H1 (cell line): ENCODE results near the gene SLC6A6. TPM values are rescaled to one million over a fixed set of nuclear protein-coding genes. Genes with fewer than 3 reads are reported as not detected.

ENCODE experiments used
- FOSL1 ChIP-seq: IDR thresholded peaks from 2 replicates; pipeline ENCODE4 v1.6.1; 2011; ENCODE audit warnings: mild to moderate bottlenecking, low read depth, low read length, moderate library complexity; ENCODE audit not compliant: insufficient read depth
- HDAC2 ChIP-seq, 2 experiments: fragments of 300-600 bp in 1 of 2; sonication (generic) in 1 of 2; IDR thresholded peaks; 2 replicates each; pipeline ENCODE4 v1.6.1; 2011 to 2012; ENCODE audit warnings: low read depth in 2 of 2, low read length in 2 of 2, mild to moderate bottlenecking in 2 of 2, moderate library complexity in 2 of 2, borderline replicate concordance in 1 of 2, inconsistent platforms in 1 of 2
- RFX5 ChIP-seq: IDR thresholded peaks from 2 replicates; pipeline ENCODE4 v1.6.1; 2011; ENCODE audit warnings: low read depth, low read length, improper control_type of control experiment, borderline replicate concordance
- polyA plus RNA-seq, 7 experiments: library from polyadenylated mRNA; depleted of rRNA in 3 of 7; stranded (reverse) in 5 of 7; unstranded in 2 of 7; fragments of >200 nt in 5 of 7; fragments of 200-250 nt in 2 of 7; gene quantifications; 1 replicate in 5 of 7; 2 replicates in 1 of 7; 4 replicates in 1 of 7; pipeline versions ENCODE4 v1.2.1 to v1.2.3, GENCODE V29; 2011 to 2013; ENCODE audit warnings: missing spikeins in 2 of 7, mixed read lengths in 2 of 7
- total RNA-seq: library from RNA; stranded (reverse); fragmentation: NEBNext Ultra II Directional; extraction: Animal tissue kit (Norgen Biotek cat#: 25700); gene quantifications from 2 replicates; pipeline ENCODE4 v1.2.1, GENCODE V29; 2021
- TF ChIP-seq, protein P1 (sequence below): IDR thresholded peaks from 2 replicates; pipeline ENCODE4 v1.6.1; 2012; ENCODE audit warnings: inconsistent platforms
- TF ChIP-seq, protein P2 (sequence below): fragments of 300-600 bp; sonication (generic); IDR thresholded peaks from 2 replicates; pipeline ENCODE4 v1.7.1; 2012; ENCODE audit warnings: low read length, moderate library complexity, mild to moderate bottlenecking, inconsistent platforms; ENCODE audit not compliant: insufficient replicate concordance

SLC6A6 gene
- total and polyA plus RNA-seq, 2 of the 8 experiments (the other 6 are each of a cell fraction or from before 2014, with no cell fraction given), result 66.2 to 144 TPM

DNA sequence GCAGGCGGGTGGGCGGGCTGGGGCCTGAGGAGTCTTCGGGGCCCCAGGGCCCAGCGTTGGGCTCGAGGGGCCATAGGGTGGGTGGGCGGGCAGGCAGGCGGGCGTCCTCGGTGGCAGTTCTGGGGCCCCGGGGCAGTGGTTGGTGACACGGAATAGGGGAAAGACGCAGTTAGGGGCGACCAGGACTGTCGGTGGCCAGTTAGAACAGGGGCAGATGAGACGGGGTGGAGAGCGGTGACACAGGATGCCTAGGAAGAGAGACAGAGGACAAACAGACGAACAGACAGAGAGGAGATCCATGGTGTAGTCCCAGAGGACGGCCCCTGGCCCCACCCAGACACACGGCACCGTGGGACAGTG, 101.3 kb downstream of the SLC6A6 start (continued):
- TF ChIP-seq, protein P1, sequence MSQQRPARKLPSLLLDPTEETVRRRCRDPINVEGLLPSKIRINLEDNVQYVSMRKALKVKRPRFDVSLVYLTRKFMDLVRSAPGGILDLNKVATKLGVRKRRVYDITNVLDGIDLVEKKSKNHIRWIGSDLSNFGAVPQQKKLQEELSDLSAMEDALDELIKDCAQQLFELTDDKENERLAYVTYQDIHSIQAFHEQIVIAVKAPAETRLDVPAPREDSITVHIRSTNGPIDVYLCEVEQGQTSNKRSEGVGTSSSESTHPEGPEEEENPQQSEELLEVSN, result no peak
- TF ChIP-seq HDAC2 (IDR thresholded peaks at IDR 0.05; ENCODE audit: borderline replicate concordance in 1 of 2, low read depth in 2 of 2, low read length in 2 of 2) (no peak), RFX5 (no peak), FOSL1 (no peak)
- TF ChIP-seq, protein P2, sequence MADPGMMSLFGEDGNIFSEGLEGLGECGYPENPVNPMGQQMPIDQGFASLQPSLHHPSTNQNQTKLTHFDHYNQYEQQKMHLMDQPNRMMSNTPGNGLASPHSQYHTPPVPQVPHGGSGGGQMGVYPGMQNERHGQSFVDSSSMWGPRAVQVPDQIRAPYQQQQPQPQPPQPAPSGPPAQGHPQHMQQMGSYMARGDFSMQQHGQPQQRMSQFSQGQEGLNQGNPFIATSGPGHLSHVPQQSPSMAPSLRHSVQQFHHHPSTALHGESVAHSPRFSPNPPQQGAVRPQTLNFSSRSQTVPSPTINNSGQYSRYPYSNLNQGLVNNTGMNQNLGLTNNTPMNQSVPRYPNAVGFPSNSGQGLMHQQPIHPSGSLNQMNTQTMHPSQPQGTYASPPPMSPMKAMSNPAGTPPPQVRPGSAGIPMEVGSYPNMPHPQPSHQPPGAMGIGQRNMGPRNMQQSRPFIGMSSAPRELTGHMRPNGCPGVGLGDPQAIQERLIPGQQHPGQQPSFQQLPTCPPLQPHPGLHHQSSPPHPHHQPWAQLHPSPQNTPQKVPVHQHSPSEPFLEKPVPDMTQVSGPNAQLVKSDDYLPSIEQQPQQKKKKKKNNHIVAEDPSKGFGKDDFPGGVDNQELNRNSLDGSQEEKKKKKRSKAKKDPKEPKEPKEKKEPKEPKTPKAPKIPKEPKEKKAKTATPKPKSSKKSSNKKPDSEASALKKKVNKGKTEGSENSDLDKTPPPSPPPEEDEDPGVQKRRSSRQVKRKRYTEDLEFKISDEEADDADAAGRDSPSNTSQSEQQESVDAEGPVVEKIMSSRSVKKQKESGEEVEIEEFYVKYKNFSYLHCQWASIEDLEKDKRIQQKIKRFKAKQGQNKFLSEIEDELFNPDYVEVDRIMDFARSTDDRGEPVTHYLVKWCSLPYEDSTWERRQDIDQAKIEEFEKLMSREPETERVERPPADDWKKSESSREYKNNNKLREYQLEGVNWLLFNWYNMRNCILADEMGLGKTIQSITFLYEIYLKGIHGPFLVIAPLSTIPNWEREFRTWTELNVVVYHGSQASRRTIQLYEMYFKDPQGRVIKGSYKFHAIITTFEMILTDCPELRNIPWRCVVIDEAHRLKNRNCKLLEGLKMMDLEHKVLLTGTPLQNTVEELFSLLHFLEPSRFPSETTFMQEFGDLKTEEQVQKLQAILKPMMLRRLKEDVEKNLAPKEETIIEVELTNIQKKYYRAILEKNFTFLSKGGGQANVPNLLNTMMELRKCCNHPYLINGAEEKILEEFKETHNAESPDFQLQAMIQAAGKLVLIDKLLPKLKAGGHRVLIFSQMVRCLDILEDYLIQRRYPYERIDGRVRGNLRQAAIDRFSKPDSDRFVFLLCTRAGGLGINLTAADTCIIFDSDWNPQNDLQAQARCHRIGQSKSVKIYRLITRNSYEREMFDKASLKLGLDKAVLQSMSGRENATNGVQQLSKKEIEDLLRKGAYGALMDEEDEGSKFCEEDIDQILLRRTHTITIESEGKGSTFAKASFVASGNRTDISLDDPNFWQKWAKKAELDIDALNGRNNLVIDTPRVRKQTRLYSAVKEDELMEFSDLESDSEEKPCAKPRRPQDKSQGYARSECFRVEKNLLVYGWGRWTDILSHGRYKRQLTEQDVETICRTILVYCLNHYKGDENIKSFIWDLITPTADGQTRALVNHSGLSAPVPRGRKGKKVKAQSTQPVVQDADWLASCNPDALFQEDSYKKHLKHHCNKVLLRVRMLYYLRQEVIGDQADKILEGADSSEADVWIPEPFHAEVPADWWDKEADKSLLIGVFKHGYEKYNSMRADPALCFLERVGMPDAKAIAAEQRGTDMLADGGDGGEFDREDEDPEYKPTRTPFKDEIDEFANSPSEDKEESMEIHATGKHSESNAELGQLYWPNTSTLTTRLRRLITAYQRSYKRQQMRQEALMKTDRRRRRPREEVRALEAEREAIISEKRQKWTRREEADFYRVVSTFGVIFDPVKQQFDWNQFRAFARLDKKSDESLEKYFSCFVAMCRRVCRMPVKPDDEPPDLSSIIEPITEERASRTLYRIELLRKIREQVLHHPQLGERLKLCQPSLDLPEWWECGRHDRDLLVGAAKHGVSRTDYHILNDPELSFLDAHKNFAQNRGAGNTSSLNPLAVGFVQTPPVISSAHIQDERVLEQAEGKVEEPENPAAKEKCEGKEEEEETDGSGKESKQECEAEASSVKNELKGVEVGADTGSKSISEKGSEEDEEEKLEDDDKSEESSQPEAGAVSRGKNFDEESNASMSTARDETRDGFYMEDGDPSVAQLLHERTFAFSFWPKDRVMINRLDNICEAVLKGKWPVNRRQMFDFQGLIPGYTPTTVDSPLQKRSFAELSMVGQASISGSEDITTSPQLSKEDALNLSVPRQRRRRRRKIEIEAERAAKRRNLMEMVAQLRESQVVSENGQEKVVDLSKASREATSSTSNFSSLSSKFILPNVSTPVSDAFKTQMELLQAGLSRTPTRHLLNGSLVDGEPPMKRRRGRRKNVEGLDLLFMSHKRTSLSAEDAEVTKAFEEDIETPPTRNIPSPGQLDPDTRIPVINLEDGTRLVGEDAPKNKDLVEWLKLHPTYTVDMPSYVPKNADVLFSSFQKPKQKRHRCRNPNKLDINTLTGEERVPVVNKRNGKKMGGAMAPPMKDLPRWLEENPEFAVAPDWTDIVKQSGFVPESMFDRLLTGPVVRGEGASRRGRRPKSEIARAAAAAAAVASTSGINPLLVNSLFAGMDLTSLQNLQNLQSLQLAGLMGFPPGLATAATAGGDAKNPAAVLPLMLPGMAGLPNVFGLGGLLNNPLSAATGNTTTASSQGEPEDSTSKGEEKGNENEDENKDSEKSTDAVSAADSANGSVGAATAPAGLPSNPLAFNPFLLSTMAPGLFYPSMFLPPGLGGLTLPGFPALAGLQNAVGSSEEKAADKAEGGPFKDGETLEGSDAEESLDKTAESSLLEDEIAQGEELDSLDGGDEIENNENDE, result no peak
- TF ChIP-seq, all 59 proteins: peak for 0
